KOPT-K1 (cell line): Measurements from ENCODE around the gene TUFM.

ENCODE experiments used
- H3K27ac ChIP-seq: fragments of 200-600 bp; sonication (generic); 2 replicates; pipeline ENCODE4 v1.5.1; 2016; ENCODE audit warnings: antibody characterized with exemption, mild to moderate bottlenecking, low read depth, low read length; ENCODE audit not compliant: poor library complexity, severe bottlenecking
- H3K36me3 ChIP-seq: fragments of 200-600 bp; sonication (generic); 2 replicates; pipeline ENCODE4 v1.5.1; 2017; ENCODE audit warnings: antibody characterized with exemption, mild to moderate bottlenecking, low read length, moderate library complexity; ENCODE audit not compliant: insufficient read depth
- H3K9me3 ChIP-seq: fragments of 200-600 bp; sonication (generic); 2 replicates; pipeline ENCODE4 v1.5.1; 2017; ENCODE audit warnings: antibody characterized with exemption, low read length, mild to moderate bottlenecking; ENCODE audit not compliant: insufficient read depth, poor library complexity, severe bottlenecking

TUFM gene

GRCh38 chr16:28865001-28865688 is 19.0 kb upstream of the TUFM start:
- H3K36me3 ChIP-seq = peaks cover 39% of the 10 kb centered on the region
- H3K27ac ChIP-seq = no peak overlapping the region
- H3K9me3 ChIP-seq = no peaks in the 10 kb centered on the region

GRCh38 chr16:28863929-28864793 is 18.0 kb upstream of the TUFM start:
- Histone ChIP-seq H3K36me3 (peaks cover 29% of the 10 kb centered on the region), H3K27ac (peak overlapping the region; percentile 92), H3K9me3 (no peaks in the 10 kb centered on the region)

- no peak overlapping the region for H3K27ac ChIP-seq
These were observed 13.2 kb upstream of the TUFM start for GRCh38 chr16:28859326-28859725.

GRCh38 chr16:28858421-28858820 is 12.3 kb upstream of the TUFM start:
- Histone ChIP-seq H3K9me3 (no peaks in the 10 kb centered on the region), H3K27ac (no peak overlapping the region), H3K36me3 (0 out of 2 replicates have a peak, but pooled peaks cover 5% of the 10 kb centered on the region)

More at GRCh38 chr16:28859326-28859725, 13.2 kb upstream of the TUFM start:
- Histone ChIP-seq H3K36me3 (0 out of 2 replicates have a peak, but pooled peaks cover 5% of the 10 kb centered on the region), H3K9me3 (no peaks in the 10 kb centered on the region)

- Histone ChIP-seq H3K27ac (peak overlapping the region; percentile 79), H3K36me3 (peaks cover 34% of the 10 kb centered on the region), H3K9me3 (no peaks in the 10 kb centered on the region)
These were observed 755 bp upstream of the TUFM start for GRCh38 chr16:28846933-28847273.

GRCh38 chr16:28845761-28846079 is 428 bp downstream of the TUFM start:
- Histone ChIP-seq H3K9me3 (no peaks in the 10 kb centered on the region), H3K27ac (peak overlapping the region; percentile 79), H3K36me3 (peaks cover 41% of the 10 kb centered on the region)

GRCh38 chr16:28845293-28845692 is 855 bp downstream of the TUFM start:
- no peaks in the 10 kb centered on the region for H3K9me3 ChIP-seq
- H3K27ac ChIP-seq = peak overlapping the region; percentile 79
- H3K36me3 ChIP-seq = peaks cover 41% of the 10 kb centered on the region

- Histone ChIP-seq H3K9me3 (no peaks in the 10 kb centered on the region), H3K36me3 (peaks cover 49% of the 10 kb centered on the region), H3K27ac (no peak overlapping the region)
These were observed 1.8 kb downstream of the TUFM start for GRCh38 chr16:28844226-28844885.

GRCh38 chr16:28843766-28844165 is 2.4 kb downstream of the TUFM start:
- no peaks in the 10 kb centered on the region for H3K9me3 ChIP-seq
- no peak overlapping the region for H3K27ac ChIP-seq
- peaks cover 55% of the 10 kb centered on the region for H3K36me3 ChIP-seq

GRCh38 chr16:28842696-28843095 is 3.5 kb downstream of the TUFM start:
- H3K27ac ChIP-seq = no peak overlapping the region
- peaks cover 66% of the 10 kb centered on the region for H3K36me3 ChIP-seq
- no peaks in the 10 kb centered on the region for H3K9me3 ChIP-seq

GRCh38 chr16:28839899-28840298 is 6.2 kb downstream of the TUFM start:
- Histone ChIP-seq H3K27ac (no peak overlapping the region), H3K9me3 (no peaks in the 10 kb centered on the region), H3K36me3 (peaks cover 90% of the 10 kb centered on the region)

- H3K27ac ChIP-seq = no peak overlapping the region
- peaks cover 90% of the 10 kb centered on the region for H3K36me3 ChIP-seq
- H3K9me3 ChIP-seq = no peaks in the 10 kb centered on the region
These were observed 7.0 kb downstream of the TUFM start for GRCh38 chr16:28839004-28839639.

GRCh38 chr16:28838558-28838918 is 7.6 kb downstream of the TUFM start:
- Histone ChIP-seq H3K27ac (no peak overlapping the region), H3K36me3 (peaks cover 90% of the 10 kb centered on the region), H3K9me3 (no peaks in the 10 kb centered on the region)

GRCh38 chr16:28837672-28838557 is 8.2 kb downstream of the TUFM start:
- no peak overlapping the region for H3K27ac ChIP-seq
- H3K36me3 ChIP-seq = peaks cover 90% of the 10 kb centered on the region
- H3K9me3 ChIP-seq = no peaks in the 10 kb centered on the region
